K562 (cell line): ENCODE data around the gene LENEP. TPM values are rescaled to one million over a fixed set of nuclear protein-coding genes. Genes with fewer than 3 reads are reported as not detected.

ENCODE experiments used
- AFF4 ChIP-seq: sonication (generic); formaldehyde crosslinking; IDR thresholded peaks from 2 replicates; pipeline ENCODE4 v1.8.0; 2023; ENCODE audit warnings: mild to moderate bottlenecking, missing genetic modification reagents
- BRF1 ChIP-seq: IDR thresholded peaks from 3 replicates; pipeline ENCODE4 v1.6.1; 2011; ENCODE audit warnings: borderline replicate concordance, mild to moderate bottlenecking; ENCODE audit not compliant: insufficient read length; ENCODE audit errors: extremely low read depth
- CBFB ChIP-seq: sonication (generic); formaldehyde crosslinking; IDR thresholded peaks from 2 replicates; pipeline ENCODE4 v1.4.0; 2020; ENCODE audit warnings: mild to moderate bottlenecking, missing genetic modification reagents
- CHD2 ChIP-seq: IDR thresholded peaks from 2 replicates; pipeline ENCODE4 v1.6.1; 2011; ENCODE audit warnings: low read depth, low read length
- HBP1 ChIP-seq: fragments of 450-650 bp; formaldehyde crosslinking; IDR thresholded peaks from 2 replicates; pipeline ENCODE4 v1.4.0; 2022; ENCODE audit warnings: missing genetic modification characterization
- HMGN3 ChIP-seq: IDR thresholded peaks from 2 replicates; pipeline ENCODE4 v1.6.1; 2011; ENCODE audit warnings: borderline replicate concordance, low read depth, mild to moderate bottlenecking, mixed read lengths, low read length; ENCODE audit not compliant: insufficient read length; ENCODE audit errors: extremely low read depth
- KDM4B ChIP-seq, 2 experiments: fragments of 450-650 bp in 1 of 2; sonication (generic) in 1 of 2; IDR thresholded peaks; 2 replicates each; pipeline ENCODE4 v1.6.1; 2016 to 2017; ENCODE audit warnings: borderline replicate concordance in 2 of 2, antibody characterized with exemption in 1 of 2, low read depth in 1 of 2, mild to moderate bottlenecking in 1 of 2
- NCOR1 ChIP-seq: fragments of 450-650 bp; IDR thresholded peaks from 2 replicates; pipeline ENCODE4 v1.6.1; 2016; ENCODE audit warnings: mild to moderate bottlenecking, moderate library complexity
- NRF1 ChIP-seq, 2 experiments: fragments of 450-650 bp; IDR thresholded peaks in 1 of 2; conservative IDR thresholded peaks in 1 of 2; 2 replicates each; pipeline ENCODE4 v1.6.1; 2014; ENCODE audit warnings: mild to moderate bottlenecking in 2 of 2
- POLR2G ChIP-seq: fragments of 200-400 bp; formaldehyde crosslinking; IDR thresholded peaks from 2 replicates; pipeline ENCODE4 v1.6.1; 2017; ENCODE audit warnings: low read depth, mild to moderate bottlenecking, antibody characterized with exemption, low read length, moderate library complexity
- POU5F1 ChIP-seq: fragments of 150-350 bp; IDR thresholded peaks from 2 replicates; pipeline ENCODE4 v1.6.1; 2014; ENCODE audit warnings: borderline replicate concordance, low read length, low read depth, mild to moderate bottlenecking; ENCODE audit not compliant: partially characterized antibody
- TFAP4 ChIP-seq: sonication (generic); formaldehyde crosslinking; IDR thresholded peaks from 2 replicates; pipeline ENCODE4 v1.8.0; 2022; ENCODE audit warnings: missing genetic modification reagents, mild to moderate bottlenecking, moderate library complexity, borderline replicate concordance
- VEZF1 ChIP-seq: fragments of 200-800 bp; sonication (Bioruptor generic); IDR thresholded peaks from 2 replicates; pipeline ENCODE4 v1.6.1; 2017; ENCODE audit warnings: missing genetic modification characterization, missing compliant biosample characterization
- ZBTB33 ChIP-seq: sonication (generic); formaldehyde crosslinking; IDR thresholded peaks from 2 replicates; pipeline ENCODE4 v1.8.1; 2023; ENCODE audit warnings: mild to moderate bottlenecking, missing genetic modification reagents
- ZC3H8 ChIP-seq: fragments of 450-650 bp; IDR thresholded peaks from 2 replicates; pipeline ENCODE4 v1.6.1; 2017
- ZNF184 ChIP-seq: sonication (generic); formaldehyde crosslinking; IDR thresholded peaks from 2 replicates; pipeline ENCODE4 v1.5.0; 2020; ENCODE audit warnings: missing genetic modification reagents
- ZNF586 ChIP-seq: fragments of 450-650 bp; formaldehyde crosslinking; conservative IDR thresholded peaks from 2 replicates; pipeline ENCODE4 v1.4.0; 2020; ENCODE audit warnings: mild to moderate bottlenecking, moderate library complexity
- polyA plus RNA-seq, 8 experiments: library from polyadenylated mRNA; depleted of rRNA in 4 of 8; stranded (reverse) in 5 of 8; unstranded in 3 of 8; fragments of >200 nt; fragmentation: Nextera tagmentation in 2 of 8; fragmentation: Illumina TruSeq in 1 of 8; extraction: Ambion mirVana in 2 of 8; extraction: Trizol in 1 of 8; gene quantifications; 2 replicates each; pipeline versions ENCODE4 v1.2.1 to v1.2.3, GENCODE V29; 2011 to 2014; ENCODE audit warnings: inconsistent platforms in 1 of 8, missing spikeins in 1 of 8
- total RNA-seq, 7 experiments: library from RNA; depleted of rRNA in 6 of 7; stranded (reverse); fragments of >200 nt in 6 of 7; fragmentation: Illumina TruSeq in 2 of 7; extraction: Trizol in 2 of 7; gene quantifications; 2 replicates each; pipeline versions ENCODE4 v1.2.1 to v1.2.3, GENCODE V29; 2011 to 2021; ENCODE audit warnings: low replicate concordance in 1 of 7

Gene LENEP
- total and polyA plus RNA-seq, 9 of the 15 experiments (the other 6 are each of a cell fraction or from before 2014, with no cell fraction given): 0.23 to 0.87 (median 0.67) TPM; not detected in 5

GRCh38 chr1:155002464-155003226, 9.3 kb downstream of the LENEP start, which contains the start of gene ZBTB7B (continued):
- 0 out of 2 replicates have a peak, but pooled peaks have one; percentile 4 for TF ChIP-seq TFAP4 (CRISPR knock-in tag)
- TF ChIP-seq POLR2G: peak; percentile 52; the same call in 1 of the 2 replicates
- no peak for TF ChIP-seq ZC3H8
- TF ChIP-seq NCOR1: no peak
- TF ChIP-seq NRF1 (conservative IDR thresholded peaks at IDR 0.05 in 1 of 2, IDR thresholded peaks at IDR 0.05 in 1 of 2): no peak
- peak; percentile 51 for TF ChIP-seq VEZF1 (CRISPR knock-in tag)
- no peak for TF ChIP-seq POU5F1
- TF ChIP-seq CBFB (CRISPR knock-in tag): no peak
- TF ChIP-seq ZBTB33 (CRISPR knock-in tag): no peak
- TF ChIP-seq HBP1 (CRISPR knock-in tag): no peak
- TF ChIP-seq ZNF184 (CRISPR knock-in tag): no peak
- no peak for TF ChIP-seq BRF1
- peak; percentile 28 for TF ChIP-seq HMGN3
- TF ChIP-seq KDM4B (IDR thresholded peaks at IDR 0.05; ENCODE audit: borderline replicate concordance in 2 of 2, low read depth in 1 of 2): peak in 1 of 2 experiments; percentile 50; a peak in 1 of 4 replicates
- TF ChIP-seq ZNF586 (CRISPR knock-in tag): no peak
- no peak for TF ChIP-seq CHD2
- 0 out of 2 replicates have a peak, but pooled peaks have one; percentile 44 for TF ChIP-seq AFF4
